CD4-positive, alpha-beta memory T cell (primary cell): Measurements from ENCODE around the gene FRRS1. TPM values are rescaled to one million over a fixed set of nuclear protein-coding genes. Genes with fewer than 3 reads are reported as not detected.

Experiments used
- CTCF ChIA-PET: fragments of 350-600 bp; sonication (Branson Sonifier 250); formaldehyde crosslinking; loops from one replicate; lab custom pipeline; 2021; ENCODE audit warnings: inconsistent platforms; ENCODE audit not compliant: partially characterized antibody; lab: Charles Lee
- POLR2A ChIA-PET: fragments of 350-600 bp; sonication (Branson Sonifier 250); formaldehyde crosslinking; loops from one replicate; lab custom pipeline; 2021; ENCODE audit not compliant: partially characterized antibody; lab: Charles Lee
- DNase-seq, 5 donors: peaks; one replicate each; pipeline versions ENCODE4 v3.0.0 to v3.0.0-alpha.2; 2020 to 2022; ENCODE audit warnings: mixed read lengths in 1 of 5
- H3K27ac ChIP-seq: one replicate; pipeline ENCODE4 v1.7.0; 2013; ENCODE audit warnings: low read depth, low read length
- H3K27me3 ChIP-seq: 2 replicates; pipeline ENCODE4 v1.7.0; 2013; ENCODE audit warnings: mild to moderate bottlenecking, low read length, moderate library complexity; ENCODE audit not compliant: insufficient read depth
- H3K36me3 ChIP-seq: 2 replicates; pipeline ENCODE4 v1.7.0; 2013; ENCODE audit warnings: mild to moderate bottlenecking, low read length, moderate library complexity; ENCODE audit not compliant: insufficient read depth
- H3K4me1 ChIP-seq: 2 replicates; pipeline ENCODE4 v1.7.0; 2013; ENCODE audit warnings: mild to moderate bottlenecking, low read length, moderate library complexity; ENCODE audit not compliant: insufficient read depth
- H3K4me3 ChIP-seq, 2 donors: one replicate each; pipeline ENCODE4 v1.7.0; 2013; ENCODE audit warnings: low read length in 2 of 2, mild to moderate bottlenecking in 1 of 2
- H3K9me3 ChIP-seq, 2 donors: one replicate each; pipeline ENCODE4 v1.7.0; 2013; ENCODE audit warnings: low read length in 2 of 2, control low read depth in 1 of 2; ENCODE audit not compliant: control insufficient read depth in 1 of 2
- H3K27ac Mint-ChIP-seq, 7 donors: one replicate each; pipeline ENCODE4 v1.8.0; 2020 to 2021; ENCODE audit warnings: mixed read lengths in 7 of 7, mild to moderate bottlenecking in 6 of 7, inconsistent platforms in 3 of 7, moderate library complexity in 3 of 7
- H3K27me3 Mint-ChIP-seq, 2 donors: one replicate each; pipeline ENCODE4 v1.8.0; 2020 to 2021; ENCODE audit warnings: mixed read lengths in 2 of 2
- H3K36me3 Mint-ChIP-seq, 2 donors: one replicate each; pipeline ENCODE4 v1.8.0; 2020 to 2021; ENCODE audit warnings: mixed read lengths in 2 of 2, inconsistent platforms in 1 of 2, mild to moderate bottlenecking in 1 of 2
- H3K4me1 Mint-ChIP-seq, 4 donors: one replicate each; pipeline ENCODE4 v1.8.0; 2020 to 2021; ENCODE audit warnings: mixed read lengths in 4 of 4, mild to moderate bottlenecking in 1 of 4
- H3K4me3 Mint-ChIP-seq, 8 donors: one replicate each; pipeline ENCODE4 v1.8.0; 2020 to 2021; ENCODE audit warnings: mixed read lengths in 8 of 8, mild to moderate bottlenecking in 7 of 8, moderate library complexity in 6 of 8, inconsistent platforms in 3 of 8
- H3K9me3 Mint-ChIP-seq, 8 donors: one replicate each; pipeline ENCODE4 v1.8.0; 2020 to 2021; ENCODE audit warnings: mixed read lengths in 8 of 8, mild to moderate bottlenecking in 5 of 8, inconsistent platforms in 3 of 8, moderate library complexity in 1 of 8
- intact Hi-C: fragments of 100-400 bp; cut with micrococcal nuclease; formaldehyde crosslinking; loops from one replicate; pipeline ENCODE4 v1.15.1; 2023
- polyA plus RNA-seq, 2 donors: library from polyadenylated mRNA; unstranded; fragments of 300-500 nt; fragmentation: Illumina TruSeq; gene quantifications; one replicate each; pipeline ENCODE4 v1.2.3, GENCODE V29; 2021
- total RNA-seq, 2 experiments: library from RNA; stranded (reverse); gene quantifications; one replicate each; pipeline ENCODE4 v1.2.3, GENCODE V29; 2021

FRRS1 gene
- total and polyA plus RNA-seq, 4 experiments from 2014 or later: 0.29 to 0.33 TPM; not detected in 2

DNA sequence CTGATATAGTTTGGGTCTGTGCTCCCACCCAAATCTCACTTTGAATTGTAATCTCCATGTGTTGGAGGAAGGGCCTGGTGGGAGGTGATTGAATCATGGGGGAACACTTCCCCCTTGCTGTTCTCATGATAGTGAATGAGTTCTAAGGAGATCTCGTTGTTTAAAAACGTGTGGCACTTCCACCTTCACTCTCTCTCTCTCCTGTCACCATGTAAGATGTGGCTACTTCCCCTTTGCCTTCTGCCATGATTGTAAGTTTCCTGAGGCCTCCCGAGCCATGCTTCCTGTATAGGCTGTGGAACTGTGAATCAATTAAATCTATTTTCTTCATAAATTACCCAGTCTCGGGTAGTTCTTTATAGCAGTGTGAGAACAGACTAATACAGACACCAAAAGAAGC lies 40.4 kb downstream of the FRRS1 start:
- H3K4me3 ChIP-seq: no peak overlapping the region
- H3K27ac ChIP-seq: no peak overlapping the region
- Mint-ChIP-seq H3K4me1 (no peaks in the 10 kb centered on the region), H3K27me3 (peaks cover 3 to 4% of the 10 kb centered on the region in 2 donors), H3K27ac (no peak overlapping the region), H3K36me3 (no peaks in the 10 kb centered on the region), H3K4me3 (no peak overlapping the region), H3K9me3 (peaks cover 0 to 2% (median 0%) of the 10 kb centered on the region in 8 donors)
- intact Hi-C loops: no loop called here
- H3K9me3 ChIP-seq: no peaks in the 10 kb centered on the region
- no peak for DNase-seq
- H3K4me1 ChIP-seq: no peaks in the 10 kb centered on the region
- H3K36me3 ChIP-seq: no peaks in the 10 kb centered on the region
- H3K27me3 ChIP-seq: no peaks in the 10 kb centered on the region
- CTCF ChIA-PET: no interaction called here
- POLR2A ChIA-PET: no interaction called here

DNA sequence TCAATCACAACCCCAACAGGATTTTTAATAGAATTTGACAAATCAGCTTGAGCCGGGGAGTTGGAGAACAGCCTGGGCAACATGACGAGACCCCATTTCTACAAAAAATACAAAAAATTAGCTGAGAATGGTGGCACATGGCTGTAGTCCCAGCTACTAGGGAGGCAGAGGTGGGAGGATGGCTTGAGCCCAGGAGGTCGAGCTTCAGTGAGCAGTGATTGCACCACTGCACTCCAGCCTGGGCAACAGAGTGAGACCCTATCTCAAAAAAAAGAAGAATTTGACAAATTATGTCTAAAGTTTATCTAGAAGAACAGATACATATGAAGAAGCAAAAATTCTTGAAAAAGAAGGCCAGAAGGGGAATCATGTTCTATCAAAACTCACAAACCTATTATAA lies 43.2 kb downstream of the FRRS1 start:
- H3K4me3 ChIP-seq: no peak overlapping the region
- H3K27me3 Mint-ChIP-seq: peaks cover 3 to 5% of the 10 kb centered on the region in 2 donors
- no peak for DNase-seq
- H3K9me3 ChIP-seq: no peaks in the 10 kb centered on the region
- H3K4me3 Mint-ChIP-seq: no peak overlapping the region
- H3K36me3 Mint-ChIP-seq: no peaks in the 10 kb centered on the region
- no peaks in the 10 kb centered on the region for H3K9me3 Mint-ChIP-seq
- H3K4me1 ChIP-seq: no peaks in the 10 kb centered on the region
- H3K27me3 ChIP-seq: no peaks in the 10 kb centered on the region
- ChIA-PET POLR2A (no interaction called here), CTCF (no interaction called here)
- no peak overlapping the region for H3K27ac Mint-ChIP-seq
- H3K27ac ChIP-seq: no peak overlapping the region
- H3K4me1 Mint-ChIP-seq: no peaks in the 10 kb centered on the region
- intact Hi-C loops: no loop called here
- H3K36me3 ChIP-seq: no peaks in the 10 kb centered on the region

DNA sequence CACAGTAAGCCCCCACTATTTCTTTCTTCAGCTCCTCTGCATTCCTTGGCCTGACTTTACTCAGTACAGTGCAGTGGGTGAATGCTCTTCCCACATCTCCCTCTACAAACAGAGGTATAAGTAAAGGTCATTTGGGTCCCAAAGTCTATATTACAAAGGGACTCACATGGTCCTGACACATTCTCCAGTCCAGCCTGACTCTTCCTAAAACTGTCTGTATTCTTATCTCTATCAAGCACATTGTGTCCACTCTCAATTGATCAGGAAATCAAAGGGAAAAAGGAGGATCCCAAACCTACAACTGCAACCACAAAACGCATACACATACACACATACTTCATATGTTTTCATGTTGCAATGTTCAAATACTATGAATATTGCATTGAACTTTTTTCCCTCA lies 49.4 kb downstream of the FRRS1 start:
- Histone ChIP-seq H3K36me3 (no peaks in the 10 kb centered on the region), H3K27ac (no peak overlapping the region), H3K4me3 (no peak overlapping the region), H3K27me3 (no peaks in the 10 kb centered on the region), H3K4me1 (no peaks in the 10 kb centered on the region), H3K9me3 (no peaks in the 10 kb centered on the region)
- no peak for DNase-seq
- Mint-ChIP-seq H3K27me3 (peaks cover 0 to 2% of the 10 kb centered on the region in 2 donors), H3K4me3 (no peak overlapping the region), H3K27ac (no peak overlapping the region), H3K36me3 (peaks cover 0 to 4% of the 10 kb centered on the region in 2 donors), H3K9me3 (no peaks in the 10 kb centered on the region), H3K4me1 (no peaks in the 10 kb centered on the region)
- intact Hi-C loops: no loop called here
- POLR2A ChIA-PET: no interaction called here
- CTCF ChIA-PET: no interaction called here

DNA sequence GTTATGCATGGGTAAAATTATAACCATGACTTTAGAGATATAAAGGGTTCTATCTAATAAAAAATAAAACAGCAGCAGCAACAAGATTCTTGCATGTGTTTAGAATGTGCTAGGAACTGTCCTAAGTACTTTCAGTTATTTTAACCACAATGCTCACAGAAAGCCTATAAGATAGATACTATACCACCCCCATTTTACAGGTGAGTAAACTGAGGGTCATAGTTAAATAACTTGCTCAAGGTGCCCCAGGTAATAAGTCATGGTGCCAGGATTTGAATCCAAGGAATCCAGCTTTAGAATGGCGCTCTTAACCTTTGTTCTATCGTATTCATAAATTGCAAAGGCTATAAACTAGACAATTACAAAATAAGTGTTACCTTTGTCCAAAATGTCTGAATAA lies 53.4 kb downstream of the FRRS1 start:
- Mint-ChIP-seq H3K4me3 (no peak overlapping the region), H3K9me3 (no peaks in the 10 kb centered on the region), H3K36me3 (peaks cover 0 to 4% of the 10 kb centered on the region in 2 donors), H3K27me3 (no peaks in the 10 kb centered on the region), H3K27ac (no peak overlapping the region), H3K4me1 (peaks cover 0 to 5% (median 1%) of the 10 kb centered on the region in 4 donors)
- intact Hi-C loops: no loop called here
- no peak overlapping the region for H3K4me3 ChIP-seq
- POLR2A ChIA-PET: no interaction called here
- no peak for DNase-seq
- CTCF ChIA-PET: no interaction called here
- H3K36me3 ChIP-seq: no peaks in the 10 kb centered on the region
- H3K27me3 ChIP-seq: no peaks in the 10 kb centered on the region
- H3K4me1 ChIP-seq: no peaks in the 10 kb centered on the region
- no peaks in the 10 kb centered on the region for H3K9me3 ChIP-seq
- no peak overlapping the region for H3K27ac ChIP-seq

DNA sequence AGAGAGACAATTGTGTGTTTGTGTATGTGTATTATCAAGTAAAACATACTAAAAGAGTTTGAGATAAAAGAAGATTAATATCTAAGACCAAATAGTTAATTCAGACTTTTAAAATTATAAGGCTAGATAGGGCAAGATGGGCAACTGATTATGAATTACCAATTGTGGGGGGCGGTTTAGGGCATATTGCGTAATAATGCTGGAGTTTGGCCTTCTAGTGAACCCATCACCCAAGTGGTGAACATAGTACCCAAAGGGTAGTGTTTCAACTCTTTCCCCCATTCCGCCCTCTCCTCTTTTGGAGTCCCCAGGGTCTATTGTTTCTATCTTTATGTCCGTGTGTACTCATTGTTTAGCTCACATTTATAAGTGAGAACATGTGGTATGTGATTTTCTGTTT lies 55.4 kb downstream of the FRRS1 start:
- no peaks in the 10 kb centered on the region for H3K27me3 ChIP-seq
- Mint-ChIP-seq H3K9me3 (no peaks in the 10 kb centered on the region), H3K27ac (no peak overlapping the region), H3K4me1 (peaks cover 0 to 5% (median 1%) of the 10 kb centered on the region in 4 donors), H3K27me3 (no peaks in the 10 kb centered on the region), H3K36me3 (peaks cover 0 to 4% of the 10 kb centered on the region in 2 donors), H3K4me3 (no peak overlapping the region)
- ChIA-PET POLR2A (no interaction called here), CTCF (interaction anchor here (1.1 kb wide), 1 partner anchor 963 kb away, joined by 4 read pairs; no protein-coding TSS in a partner anchor)
- intact Hi-C loops: no loop called here
- H3K4me3 ChIP-seq: no peak overlapping the region
- no peak for DNase-seq
- no peaks in the 10 kb centered on the region for H3K9me3 ChIP-seq
- no peaks in the 10 kb centered on the region for H3K4me1 ChIP-seq
- no peaks in the 10 kb centered on the region for H3K36me3 ChIP-seq
- no peak overlapping the region for H3K27ac ChIP-seq

DNA sequence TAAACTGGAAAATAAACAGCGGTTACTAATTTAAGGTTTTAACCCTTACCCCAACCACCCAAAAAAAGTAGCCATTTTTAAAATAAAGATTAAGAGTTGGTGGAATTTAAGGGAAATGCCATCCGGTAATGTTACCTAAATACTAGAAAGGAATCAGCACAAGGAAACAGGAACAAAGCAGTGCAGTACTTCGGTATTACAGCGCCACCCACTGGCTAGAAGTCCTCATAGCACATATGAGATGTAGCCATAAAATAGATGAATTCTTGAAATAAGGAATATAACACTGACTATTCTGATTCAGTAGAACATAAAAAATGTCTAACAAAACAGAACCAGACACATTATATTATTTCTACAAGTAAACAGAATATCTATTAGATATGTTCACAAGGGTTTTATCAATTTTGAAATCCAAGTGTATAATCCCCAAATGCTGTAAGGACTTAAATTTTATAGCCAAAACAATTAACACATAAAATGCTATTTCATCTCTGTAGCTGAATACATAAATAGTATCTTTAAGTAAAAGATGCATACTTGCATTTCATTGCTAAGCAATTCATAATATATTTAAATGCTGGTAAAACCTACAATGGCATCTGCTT lies 58.8 kb downstream of the FRRS1 start:
- intact Hi-C loops: loop anchor here (1.0 to 5.0 kb wide), 4 partner anchors 527 to 1655 kb away; no protein-coding TSS in a partner anchor
- no peak overlapping the region for H3K4me3 ChIP-seq
- H3K9me3 ChIP-seq: no peaks in the 10 kb centered on the region
- no peaks in the 10 kb centered on the region for H3K27me3 Mint-ChIP-seq
- peaks cover 14 to 29% (median 15%) of the 10 kb centered on the region in 4 donors for H3K4me1 Mint-ChIP-seq
- H3K27me3 ChIP-seq: no peaks in the 10 kb centered on the region
- H3K36me3 ChIP-seq: no peaks in the 10 kb centered on the region
- H3K9me3 Mint-ChIP-seq: no peaks in the 10 kb centered on the region
- ChIA-PET POLR2A (no interaction called here), CTCF (interaction anchor here (1.1 to 4.2 kb wide), 9 partner anchors 14 to 958 kb away, joined by 3 to 19 read pairs (median 5); no protein-coding TSS in a partner anchor)
- no peak overlapping the region for H3K27ac ChIP-seq
- H3K36me3 Mint-ChIP-seq: no peaks in the 10 kb centered on the region
- H3K4me3 Mint-ChIP-seq: no peak overlapping the region
- peaks cover 21% of the 10 kb centered on the region for H3K4me1 ChIP-seq
- DNase-seq: peak in 4 of 5 donors; percentile 31 to 43 (median 40)
- H3K27ac Mint-ChIP-seq: no peak overlapping the region

DNA sequence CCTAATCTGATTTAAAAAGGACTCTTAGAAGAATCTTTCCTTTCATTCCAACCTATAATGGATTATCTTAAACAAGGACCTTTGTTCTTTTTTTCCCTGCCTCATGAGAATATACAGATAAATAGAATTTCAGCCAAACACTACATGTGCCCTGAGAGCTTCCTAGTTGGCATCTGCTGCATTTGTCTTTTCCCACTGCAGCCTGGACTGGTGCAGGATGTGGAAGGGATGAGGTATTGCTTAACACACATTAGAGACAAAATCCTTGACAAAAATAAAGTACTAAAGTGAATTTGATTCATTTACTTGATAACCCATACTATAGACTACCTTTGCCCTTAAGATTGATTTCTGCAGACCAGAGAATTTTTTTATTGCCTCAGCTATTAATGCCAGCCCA lies 61.0 kb downstream of the FRRS1 start:
- no peak for DNase-seq
- H3K27ac Mint-ChIP-seq: peak overlapping the region in 3 of 7 donors; percentile 5 to 36 (median 24)
- no peak overlapping the region for H3K4me3 Mint-ChIP-seq
- peaks cover 14 to 27% (median 15%) of the 10 kb centered on the region in 4 donors for H3K4me1 Mint-ChIP-seq
- Histone ChIP-seq H3K9me3 (no peaks in the 10 kb centered on the region), H3K4me1 (peaks cover 21% of the 10 kb centered on the region), H3K4me3 (no peak overlapping the region), H3K27me3 (no peaks in the 10 kb centered on the region), H3K27ac (no peak overlapping the region), H3K36me3 (no peaks in the 10 kb centered on the region)
- H3K27me3 Mint-ChIP-seq: peaks cover 4 to 6% of the 10 kb centered on the region in 2 donors
- ChIA-PET CTCF (interaction anchor here (0.8 to 4.2 kb wide), 7 partner anchors 9 to 956 kb away, joined by 3 to 19 read pairs (median 9); no protein-coding TSS in a partner anchor), POLR2A (no interaction called here)
- H3K9me3 Mint-ChIP-seq: no peaks in the 10 kb centered on the region
- intact Hi-C loops: loop anchor here (5.0 kb wide), 1 partner anchor 1653 kb away; no protein-coding TSS in a partner anchor
- H3K36me3 Mint-ChIP-seq: no peaks in the 10 kb centered on the region
